ENCODE results near the gene ENTHD1.

Gene ENTHD1

DNA sequence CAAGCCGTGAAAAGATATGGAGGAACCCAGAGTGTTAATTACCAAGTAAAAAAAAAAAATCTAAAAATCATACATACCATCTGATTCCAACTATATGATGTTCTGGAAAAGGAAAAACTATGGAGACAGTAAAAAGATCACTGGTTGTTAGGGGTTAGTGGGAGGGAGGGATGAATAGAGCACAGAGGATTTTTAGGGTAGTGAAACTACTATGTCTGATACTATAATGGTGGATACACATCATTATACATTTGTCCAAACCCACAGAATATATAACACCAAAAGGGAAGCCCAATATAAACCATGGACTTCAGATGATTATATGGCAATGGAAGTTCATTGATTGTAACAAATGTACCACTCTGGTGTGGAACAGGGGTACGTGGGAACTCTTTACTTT is 74.1 kb downstream of the ENTHD1 start:
- intact Hi-C loops (cut with DNase I; ENCODE audit: low total_unique reads): no loop called here

DNA sequence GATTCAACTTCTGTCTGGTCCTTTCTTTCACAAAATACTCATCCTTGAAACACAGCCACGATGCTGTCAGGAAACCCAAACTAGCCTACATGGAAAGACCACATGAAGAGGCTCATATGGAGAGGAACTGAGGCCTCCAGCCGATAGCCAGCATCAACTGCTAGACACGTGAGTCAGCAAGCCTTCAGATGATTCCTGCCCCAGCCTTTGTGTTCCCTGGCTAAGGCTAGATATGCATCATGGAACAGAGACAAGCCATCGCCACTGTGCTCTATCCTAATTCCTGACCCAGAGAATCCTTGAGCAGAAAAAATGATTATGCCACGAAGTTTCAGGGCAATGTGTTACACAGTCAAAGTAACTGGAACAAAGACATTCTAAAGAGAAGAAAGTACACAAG is 75.5 kb downstream of the ENTHD1 start:
- Histone ChIP-seq H3K36me3 (no peaks in the 10 kb centered on the region), H3K27me3 (peaks cover 0 to 3% of the 10 kb centered on the region in 2 donors), H3K4me1 (no peaks in the 10 kb centered on the region), H3K27ac (no peak overlapping the region), H3K4me3 (no peak overlapping the region), H3K9me3 (no peaks in the 10 kb centered on the region)
- no peak for DNase-seq
- intact Hi-C loops (cut with DNase I; ENCODE audit: low total_unique reads): no loop called here
- TF ChIP-seq, protein P1, sequence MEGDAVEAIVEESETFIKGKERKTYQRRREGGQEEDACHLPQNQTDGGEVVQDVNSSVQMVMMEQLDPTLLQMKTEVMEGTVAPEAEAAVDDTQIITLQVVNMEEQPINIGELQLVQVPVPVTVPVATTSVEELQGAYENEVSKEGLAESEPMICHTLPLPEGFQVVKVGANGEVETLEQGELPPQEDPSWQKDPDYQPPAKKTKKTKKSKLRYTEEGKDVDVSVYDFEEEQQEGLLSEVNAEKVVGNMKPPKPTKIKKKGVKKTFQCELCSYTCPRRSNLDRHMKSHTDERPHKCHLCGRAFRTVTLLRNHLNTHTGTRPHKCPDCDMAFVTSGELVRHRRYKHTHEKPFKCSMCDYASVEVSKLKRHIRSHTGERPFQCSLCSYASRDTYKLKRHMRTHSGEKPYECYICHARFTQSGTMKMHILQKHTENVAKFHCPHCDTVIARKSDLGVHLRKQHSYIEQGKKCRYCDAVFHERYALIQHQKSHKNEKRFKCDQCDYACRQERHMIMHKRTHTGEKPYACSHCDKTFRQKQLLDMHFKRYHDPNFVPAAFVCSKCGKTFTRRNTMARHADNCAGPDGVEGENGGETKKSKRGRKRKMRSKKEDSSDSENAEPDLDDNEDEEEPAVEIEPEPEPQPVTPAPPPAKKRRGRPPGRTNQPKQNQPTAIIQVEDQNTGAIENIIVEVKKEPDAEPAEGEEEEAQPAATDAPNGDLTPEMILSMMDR (IDR thresholded peaks at IDR 0.05): no peak

More for the DNA sequence above, 74.1 kb downstream of the ENTHD1 start:
- Histone ChIP-seq H3K9me3 (no peaks in the 10 kb centered on the region), H3K27me3 (peaks cover 0 to 3% of the 10 kb centered on the region in 2 donors), H3K4me1 (no peaks in the 10 kb centered on the region), H3K4me3 (no peak overlapping the region), H3K36me3 (no peaks in the 10 kb centered on the region), H3K27ac (no peak overlapping the region)
- TF ChIP-seq, protein P1 (IDR thresholded peaks at IDR 0.05): no peak
- no peak for DNase-seq

- intact Hi-C loops (cut with DNase I; ENCODE audit: low total_unique reads): no loop called here
- Histone ChIP-seq H3K9me3 (no peaks in the 10 kb centered on the region), H3K4me3 (no peak overlapping the region), H3K27ac (no peak overlapping the region), H3K36me3 (no peaks in the 10 kb centered on the region), H3K4me1 (no peaks in the 10 kb centered on the region), H3K27me3 (peaks cover 0 to 21% of the 10 kb centered on the region in 2 donors)
- TF ChIP-seq, protein P1 (IDR thresholded peaks at IDR 0.05): no peak
- peak in 1 of 2 donors; percentile 28 for DNase-seq
Measured at GRCh38 chr22:39815932-39816331, 77.6 kb downstream of the ENTHD1 start.

DNA sequence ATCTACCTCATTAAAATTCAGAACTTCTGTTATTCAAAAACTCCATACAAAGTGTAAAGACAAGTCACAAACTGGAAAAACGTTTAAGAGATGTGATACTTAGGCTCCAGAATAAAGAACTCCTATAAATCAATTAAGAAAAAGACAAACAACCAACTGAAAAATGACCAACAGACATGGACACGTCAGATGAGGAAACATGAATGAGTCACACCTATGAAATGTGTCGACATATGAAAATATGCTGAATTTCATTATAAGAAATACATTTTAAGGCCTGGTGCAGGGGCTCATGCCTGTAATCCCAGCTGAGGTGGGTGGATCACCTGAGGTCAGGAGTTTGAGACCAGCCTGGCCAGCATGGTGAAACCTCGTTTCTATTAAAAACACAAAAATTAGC is 78.7 kb downstream of the ENTHD1 start:
- Histone ChIP-seq H3K27ac (no peak overlapping the region), H3K4me3 (no peak overlapping the region), H3K4me1 (no peaks in the 10 kb centered on the region), H3K36me3 (no peaks in the 10 kb centered on the region), H3K9me3 (no peaks in the 10 kb centered on the region), H3K27me3 (peaks cover 0 to 30% of the 10 kb centered on the region in 2 donors)
- TF ChIP-seq, protein P1 (IDR thresholded peaks at IDR 0.05): no peak
- no peak for DNase-seq
- intact Hi-C loops (cut with DNase I; ENCODE audit: low total_unique reads): no loop called here

DNA sequence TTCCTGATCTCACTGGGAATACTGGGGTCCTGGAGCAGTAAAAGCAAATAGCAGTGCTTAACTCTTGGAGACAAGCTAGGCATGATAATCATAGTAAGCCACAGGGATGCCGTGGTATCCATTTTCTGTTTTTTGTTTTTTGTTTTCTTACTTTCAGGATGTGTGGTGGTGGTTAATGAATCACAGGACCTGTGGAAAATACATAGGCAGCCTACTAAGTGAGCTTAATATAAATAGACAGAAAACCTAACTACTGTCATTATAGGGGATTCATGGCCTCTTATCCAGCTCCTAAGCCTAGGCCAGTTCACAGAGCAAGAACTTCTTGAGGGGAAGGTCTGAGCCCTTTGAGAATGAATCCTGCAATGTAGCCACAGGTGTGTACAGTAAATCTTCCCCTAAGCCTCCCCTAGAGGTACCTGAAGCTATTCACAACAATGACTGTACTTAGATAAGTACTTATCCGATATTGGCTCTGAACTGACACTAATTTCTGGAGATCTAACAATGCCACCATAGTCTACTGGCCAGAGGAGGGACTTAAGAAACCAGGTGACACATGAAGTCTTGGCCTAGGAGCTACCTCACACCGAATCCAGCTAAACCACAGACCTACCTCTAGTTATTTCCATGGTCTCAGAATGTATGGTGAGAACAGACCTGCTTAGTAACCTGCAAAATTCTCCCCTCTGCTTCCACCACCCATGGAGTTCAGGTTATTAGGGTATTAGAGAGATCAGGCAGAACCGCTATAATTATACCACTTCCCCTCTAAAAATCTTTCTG is 83.6 kb downstream of the ENTHD1 start:
- TF ChIP-seq, protein P1 (IDR thresholded peaks at IDR 0.05): no peak
- Histone ChIP-seq H3K27ac (no peak overlapping the region), H3K4me1 (no peaks in the 10 kb centered on the region), H3K36me3 (no peaks in the 10 kb centered on the region), H3K4me3 (no peak overlapping the region), H3K9me3 (no peaks in the 10 kb centered on the region), H3K27me3 (peaks cover 0 to 42% of the 10 kb centered on the region in 2 donors)
- intact Hi-C loops (cut with DNase I; ENCODE audit: low total_unique reads): no loop called here
- DNase-seq: no peak

All from tibial artery (tissue), 4 donors.